Activated naive CD4-positive, alpha-beta T cell (primary cell): Measurements from ENCODE around the gene THSD7A.
"Not testable (repeated sequence)": the region's sequence is repeated elsewhere in the genome, so short reads cannot be mapped to it uniquely, and the experiment has no call there.

Experiments used
- DNase-seq, 4 experiments: peaks; one replicate each; lab custom pipeline; 2025; lab: John Stamatoyannopoulos, UW

Gene THSD7A

GRCh38 chr7:11576310-11576709, 255.7 kb downstream of the THSD7A start:
- DNase-seq, result no peak

- DNase-seq, result no peak
These were observed 258.8 kb downstream of the THSD7A start for GRCh38 chr7:11573128-11573750.

GRCh38 chr7:11570922-11571550, 261.0 kb downstream of the THSD7A start:
- DNase-seq, result no peak

- no peak for DNase-seq
These were observed 261.8 kb downstream of the THSD7A start for GRCh38 chr7:11570205-11570604.

- DNase-seq, result no peak
These were observed 264.4 kb downstream of the THSD7A start for GRCh38 chr7:11567571-11567970.

GRCh38 chr7:11557627-11558026, 274.4 kb downstream of the THSD7A start:
- DNase-seq, result no peak

GRCh38 chr7:11552676-11553296, 279.2 kb downstream of the THSD7A start:
- no peak for DNase-seq

- no peak for DNase-seq
These were observed 280.5 kb downstream of the THSD7A start for GRCh38 chr7:11551470-11551869.

GRCh38 chr7:11548532-11548931, 283.5 kb downstream of the THSD7A start:
- DNase-seq, result no peak

- no peak for DNase-seq
These were observed 290.7 kb downstream of the THSD7A start for GRCh38 chr7:11541330-11541729.

- no peak for DNase-seq
These were observed 291.7 kb downstream of the THSD7A start for GRCh38 chr7:11540271-11540761.

- DNase-seq, result no peak
These were observed 292.1 kb downstream of the THSD7A start for GRCh38 chr7:11539853-11540252.

- DNase-seq, result no peak
These were observed 293.2 kb downstream of the THSD7A start for GRCh38 chr7:11538751-11539299.

- no peak for DNase-seq
These were observed 298.7 kb downstream of the THSD7A start for GRCh38 chr7:11533229-11533820.

GRCh38 chr7:11529382-11529781, 302.6 kb downstream of the THSD7A start:
- no peak for DNase-seq

GRCh38 chr7:11527707-11528106, 304.3 kb downstream of the THSD7A start:
- DNase-seq, result no peak

- DNase-seq, result no peak
These were observed 307.3 kb downstream of the THSD7A start for GRCh38 chr7:11524476-11525397.

GRCh38 chr7:11521964-11522499, 310.0 kb downstream of the THSD7A start:
- not testable (repeated sequence) for DNase-seq

GRCh38 chr7:11517853-11518252, 314.1 kb downstream of the THSD7A start:
- DNase-seq, result no peak

- no peak for DNase-seq
These were observed 315.7 kb downstream of the THSD7A start for GRCh38 chr7:11516328-11516727.

GRCh38 chr7:11513460-11513859, 318.5 kb downstream of the THSD7A start:
- no peak for DNase-seq
